Activated CD8-positive, alpha-beta memory T cell treated with anti-CD3 and anti-CD28 coated beads for 48 hours (primary cell): ENCODE data around the gene GKAP1.
"Not testable (repeated sequence)": the region's sequence is repeated elsewhere in the genome, so short reads cannot be mapped to it uniquely, and the experiment has no call there.

Experiments used
- DNase-seq, 3 experiments: peaks; one replicate each; pipeline ENCODE4 v3.0.0-alpha.2; 2020; ENCODE audit warnings: low read depth in 2 of 3, low spot score in 2 of 3

GKAP1 gene

GRCh38 chr9:83817356-83818278 lies at the start of gene GKAP1:
GKAP1 (minus strand) TSS chr9:83817769; CDS start chr9:83806517, 11,252 bp downstream.
- DNase-seq = peak; percentile 30 to 56 (median 36)

DNA sequence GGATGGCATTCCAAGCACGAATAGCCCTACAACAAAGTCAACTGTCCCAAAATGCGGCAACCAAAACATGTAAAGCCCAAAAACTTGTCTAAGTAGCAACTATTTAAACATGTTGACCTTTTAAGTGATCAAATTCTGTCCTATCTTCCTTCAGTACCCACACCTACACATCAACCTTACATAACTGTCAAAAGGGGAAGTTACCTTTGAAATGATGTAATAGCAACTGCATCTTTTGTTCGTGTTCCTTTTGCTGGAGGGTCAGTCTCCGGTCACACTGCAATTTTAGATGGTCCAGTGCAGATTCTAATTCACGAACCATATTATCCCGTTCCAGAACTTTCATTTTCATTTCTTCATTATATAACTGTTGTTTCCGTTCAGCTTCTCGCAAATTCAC lies 32.3 kb upstream of the GKAP1 start:
- not testable (repeated sequence) for DNase-seq

GRCh38 chr9:83837070-83837643 lies 19.6 kb upstream of the GKAP1 start:
- not testable (repeated sequence) for DNase-seq

GRCh38 chr9:83830426-83831071 lies 13.0 kb upstream of the GKAP1 start:
- not testable (repeated sequence) for DNase-seq

DNA sequence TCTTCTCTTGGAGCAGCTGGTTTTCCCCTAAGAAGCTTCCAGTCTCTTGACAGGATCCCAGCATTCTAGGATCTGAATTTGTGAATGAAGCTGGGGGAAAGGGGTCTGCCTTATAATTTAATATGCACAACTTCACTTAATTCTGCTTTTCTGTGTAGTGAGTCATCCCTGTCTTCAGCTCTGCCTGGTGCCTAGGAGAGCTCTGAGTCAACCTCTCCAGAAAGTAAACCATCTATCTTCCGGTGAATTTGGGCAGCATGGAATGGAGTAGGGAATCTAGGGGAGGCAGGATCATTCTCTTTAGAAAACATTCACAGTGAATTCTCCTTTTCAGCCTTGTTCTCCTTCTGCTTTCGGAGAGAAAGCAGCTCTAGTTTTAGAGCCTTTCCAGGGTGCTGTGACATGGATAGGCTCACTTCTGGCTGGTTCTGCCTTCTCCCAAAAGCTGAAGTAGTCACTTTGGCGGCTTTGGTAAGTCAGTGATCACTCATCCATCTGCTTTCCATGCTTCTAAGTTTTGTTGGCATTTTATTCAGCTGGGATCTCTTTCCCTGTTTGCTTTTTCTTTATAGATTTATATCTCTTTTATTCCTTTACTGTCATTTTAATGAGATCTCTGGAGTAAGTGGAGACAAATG lies 7.5 kb upstream of the GKAP1 start:
- not testable (repeated sequence) for DNase-seq

DNA sequence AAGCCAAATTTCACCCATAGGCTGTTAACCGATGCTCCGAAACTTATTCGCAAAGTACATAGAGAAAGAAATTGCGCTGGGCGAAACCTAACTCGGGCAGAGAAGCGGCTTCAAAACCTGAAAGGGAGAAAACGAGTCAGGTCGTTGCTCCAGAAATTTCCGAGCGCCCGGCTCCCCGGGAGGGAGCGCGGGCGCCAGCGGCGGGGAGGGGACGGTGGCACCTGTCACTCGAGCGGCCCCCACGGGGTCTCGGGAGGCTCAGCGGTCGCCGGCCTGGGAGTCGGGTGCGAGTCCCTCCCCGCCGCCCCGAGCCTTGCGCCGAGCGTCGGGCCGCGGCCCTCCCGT lies 586 bp downstream of the GKAP1 start:
- DNase-seq = peak in 2 of 3 experiments; percentile 3 to 9

DNA sequence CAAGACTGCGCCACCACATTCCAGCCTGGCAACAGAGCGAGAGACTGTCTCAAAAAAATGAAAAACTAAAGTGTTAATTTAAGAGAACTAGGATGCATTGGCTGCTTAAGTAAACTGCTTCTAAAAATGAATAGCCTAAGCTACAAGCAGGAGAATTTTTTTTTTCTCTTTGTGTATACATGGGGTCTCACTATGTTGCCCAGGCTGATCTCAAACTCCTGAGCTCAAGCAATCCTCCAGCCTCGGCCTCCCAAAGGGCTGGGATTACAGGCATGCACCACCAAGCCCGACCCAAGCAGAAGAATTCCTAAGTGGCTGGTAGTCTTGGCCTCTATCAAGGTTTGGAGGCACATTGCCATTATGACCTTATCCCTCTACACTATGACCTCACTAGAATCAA lies 2.4 kb downstream of the GKAP1 start:
- not testable (repeated sequence) for DNase-seq

GRCh38 chr9:83809213-83809612 lies 8.4 kb downstream of the GKAP1 start:
- not testable (repeated sequence) for DNase-seq

DNA sequence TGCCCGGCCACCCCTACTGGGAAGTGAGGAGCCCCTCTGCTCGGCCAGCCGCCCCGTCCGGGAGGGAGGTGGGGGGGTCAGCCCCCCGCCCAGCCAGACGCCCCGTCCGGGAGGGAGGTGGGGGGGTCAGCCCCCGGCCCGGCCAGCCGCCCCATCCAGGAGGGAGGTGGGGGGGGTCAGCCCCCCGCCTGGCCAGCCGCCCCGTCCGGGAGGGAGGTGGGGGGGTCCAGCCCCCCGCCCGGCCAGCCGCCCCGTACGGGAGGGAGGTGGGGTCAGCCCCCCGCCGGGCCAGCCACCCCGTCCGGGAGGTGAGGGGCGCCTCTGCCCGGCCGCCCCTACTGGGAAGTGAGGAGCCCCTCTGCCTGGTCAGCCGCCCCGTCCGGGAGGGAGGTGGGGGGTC lies 13.1 kb downstream of the GKAP1 start:
- DNase-seq = not testable (repeated sequence)

DNA sequence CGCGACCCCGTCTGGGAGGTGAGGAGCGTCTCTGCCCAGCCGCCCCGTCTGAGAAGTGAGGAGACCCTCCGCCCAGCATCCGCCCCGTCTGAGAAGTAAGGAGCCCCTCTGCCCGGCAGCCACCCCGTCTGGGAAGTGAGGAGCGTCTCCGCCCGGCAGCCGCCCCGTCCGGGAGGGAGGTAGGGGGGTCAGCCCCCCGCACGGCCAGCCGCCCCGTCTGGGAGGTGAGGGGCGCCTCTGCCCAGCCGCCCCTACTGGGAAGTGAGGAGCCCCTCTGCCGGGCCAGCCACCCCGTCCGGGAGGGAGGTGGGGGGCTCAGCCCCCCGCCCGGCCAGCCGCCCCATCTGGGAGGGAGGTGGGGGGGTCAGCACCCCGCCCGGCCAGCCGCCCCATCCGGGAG lies 13.6 kb downstream of the GKAP1 start:
- DNase-seq = not testable (repeated sequence)

DNA sequence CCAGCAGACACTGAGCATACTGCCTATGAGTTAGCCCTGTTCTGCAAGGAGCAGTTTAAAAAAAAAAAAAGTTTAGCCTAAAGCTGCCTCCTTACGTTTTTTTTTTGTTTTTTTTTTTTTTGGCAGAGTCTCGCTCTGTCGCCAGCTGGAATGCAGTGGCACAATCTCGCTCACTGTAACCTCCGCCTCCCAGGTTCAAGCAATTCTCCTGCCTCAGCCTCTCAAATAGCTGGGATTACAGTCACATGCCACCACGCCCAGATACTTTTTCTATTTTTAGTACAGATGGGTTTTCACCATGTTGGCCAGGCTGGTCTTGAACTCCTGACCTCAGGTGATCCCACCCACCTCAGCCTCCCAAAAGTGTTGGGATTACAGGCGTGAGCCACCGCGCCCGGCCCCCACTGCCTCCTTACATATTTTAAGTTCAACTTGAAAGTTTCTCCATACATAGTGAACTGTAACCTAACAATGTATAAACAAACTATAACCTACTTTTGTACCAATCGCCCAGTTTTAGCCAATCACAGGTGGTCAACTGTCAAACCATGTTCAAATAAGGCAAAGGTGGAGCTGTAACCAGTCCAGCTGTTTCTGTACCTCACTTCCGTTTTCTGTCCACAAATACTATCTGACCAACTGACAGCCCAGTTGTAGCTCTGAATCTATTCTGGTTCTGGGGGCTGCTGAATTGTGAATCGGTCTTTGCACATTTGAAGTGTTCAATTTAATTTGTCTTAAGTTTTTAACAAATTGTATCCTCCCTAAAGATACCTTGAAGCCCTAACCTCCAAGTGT lies 17.1 kb downstream of the GKAP1 start:
- no peak for DNase-seq

DNA sequence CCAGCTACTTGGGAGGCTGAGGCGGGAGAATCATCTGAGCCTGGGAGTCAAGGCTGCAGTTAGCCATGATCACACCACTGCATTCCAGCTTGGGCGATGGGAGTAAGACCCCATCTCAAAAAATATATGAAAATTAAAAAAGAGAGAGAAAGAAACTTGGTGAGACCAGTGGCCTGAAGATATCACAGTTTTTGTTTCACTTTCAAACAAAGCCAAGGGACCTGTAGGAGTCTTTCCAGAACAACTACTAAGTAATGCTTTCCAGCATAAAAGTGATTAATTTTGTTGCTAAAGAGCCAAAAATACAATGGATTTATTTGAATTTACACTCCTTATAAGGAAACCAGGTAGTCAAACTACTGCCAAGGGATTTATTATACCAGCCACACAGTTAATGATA lies 23.5 kb downstream of the GKAP1 start:
- no peak for DNase-seq

DNA sequence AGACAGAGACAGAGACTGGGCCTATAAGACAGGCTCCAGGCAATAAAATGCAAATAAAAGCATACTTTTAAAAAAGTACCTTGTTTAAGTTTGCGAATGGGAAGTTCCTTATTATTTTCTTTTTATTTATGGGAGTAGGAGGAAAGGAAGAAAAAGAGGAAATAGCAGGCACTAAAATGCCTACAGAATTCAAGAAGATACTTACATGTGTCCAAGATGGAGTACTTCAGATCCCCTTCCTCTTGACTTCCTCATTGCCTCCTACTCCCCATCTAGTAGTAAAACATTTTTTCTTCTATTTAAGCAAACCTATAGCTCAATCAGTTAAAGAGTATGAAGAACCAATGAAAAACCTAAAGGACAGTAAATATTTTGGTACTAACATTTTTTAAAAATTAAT lies 24.8 kb downstream of the GKAP1 start:
- DNase-seq = no peak

- DNase-seq = no peak
These were observed 39.4 kb downstream of the GKAP1 start for GRCh38 chr9:83778164-83778563.

- DNase-seq = no peak
These were observed 41.6 kb downstream of the GKAP1 start for GRCh38 chr9:83775932-83776331.

DNA sequence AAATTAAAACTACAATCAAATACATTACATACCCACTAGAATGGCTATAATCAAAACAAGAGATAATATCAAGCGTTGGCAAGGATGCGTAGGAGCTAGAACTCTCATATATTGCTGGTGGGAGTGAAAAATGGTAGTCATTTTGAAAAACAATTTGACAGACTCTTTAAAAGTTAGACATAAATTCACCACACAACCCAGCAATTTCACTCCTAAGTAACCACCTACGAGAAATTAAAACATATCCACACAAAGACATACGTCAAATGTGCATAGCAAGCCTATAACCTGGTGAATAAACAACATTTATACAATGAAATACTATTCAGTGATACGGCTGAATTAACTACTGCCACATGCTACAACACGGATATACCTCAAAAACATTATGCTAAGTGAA lies 44.7 kb downstream of the GKAP1 start:
- no peak for DNase-seq

GRCh38 chr9:83765376-83765775 lies 52.2 kb downstream of the GKAP1 start:
- DNase-seq = no peak

DNA sequence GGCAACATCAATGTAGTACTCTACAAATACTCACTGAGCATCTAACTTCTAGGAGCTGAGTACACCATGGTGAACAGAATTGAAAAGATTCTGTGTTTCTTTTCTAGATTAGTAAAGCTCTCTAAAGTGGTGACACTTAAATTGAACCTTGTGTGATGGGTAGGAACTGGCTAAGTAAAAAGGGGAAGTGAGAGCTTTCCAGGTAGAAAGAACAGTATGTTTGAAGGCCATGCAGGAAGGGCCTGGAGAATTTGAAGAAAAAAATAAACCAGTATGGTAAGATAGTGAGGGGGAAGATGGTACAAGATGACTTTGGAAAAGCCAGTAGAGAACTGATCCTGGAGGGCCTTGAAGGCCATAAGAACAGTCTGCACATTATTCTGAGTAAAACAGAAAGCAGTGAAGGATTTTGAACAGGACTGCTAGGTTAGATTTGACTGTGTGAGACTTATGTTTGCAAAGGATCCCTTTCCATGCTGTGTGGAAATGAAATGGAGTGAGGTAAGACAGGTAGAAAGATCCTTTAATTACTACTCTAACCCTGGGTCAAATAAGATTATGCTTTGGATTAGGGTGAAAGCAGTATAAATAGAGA lies 63.1 kb downstream of the GKAP1 start:
- DNase-seq = no peak

GRCh38 chr9:83749706-83750105 lies 67.9 kb downstream of the GKAP1 start:
- no peak for DNase-seq

DNA sequence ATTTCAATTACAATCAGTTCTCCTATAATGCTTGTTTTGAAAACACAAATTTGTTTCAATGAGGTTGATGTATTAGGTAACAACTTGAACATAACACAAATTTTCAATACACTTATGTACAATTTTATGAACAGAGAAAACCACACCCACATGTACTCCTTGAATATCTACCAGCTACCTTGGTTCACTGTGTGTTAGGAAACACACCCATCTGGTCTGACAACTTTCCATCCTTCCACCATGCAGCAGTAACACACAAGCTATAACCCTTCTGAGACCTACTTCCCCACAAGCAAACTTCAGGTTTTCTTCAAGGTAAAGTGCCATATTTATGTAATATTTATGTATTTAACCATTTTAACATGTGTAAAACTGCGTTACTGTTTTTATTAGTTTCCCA lies 73.4 kb downstream of the GKAP1 start:
- no peak for DNase-seq
